Stomach (tissue), 4 donors: ENCODE measurements around the gene SLC35F3.

Experiments
- EP300 ChIP-seq: sonication (generic); formaldehyde crosslinking; IDR thresholded peaks from one replicate; pipeline ENCODE4 v1.6.1; 2017; ENCODE audit warnings: antibody characterized with exemption
- POLR2A ChIP-seq, 4 donors: fragments of 450-650 bp; IDR thresholded peaks; one replicate each; pipeline ENCODE4 v1.6.1; 2016; ENCODE audit warnings: antibody characterized with exemption in 4 of 4, control low read depth in 2 of 4, mild to moderate bottlenecking in 1 of 4, moderate library complexity in 1 of 4
- TF ChIP-seq, protein P1 (sequence below), 7 experiments: fragments of 450-650 bp in 4 of 7; fragments of 200-600 bp in 3 of 7; sonication (generic) in 3 of 7; IDR thresholded peaks; one replicate each; pipeline ENCODE4 v1.5.1; 2016 to 2019; ENCODE audit warnings: antibody characterized with exemption in 7 of 7, control low read depth in 2 of 7, mild to moderate bottlenecking in 1 of 7

DNA sequence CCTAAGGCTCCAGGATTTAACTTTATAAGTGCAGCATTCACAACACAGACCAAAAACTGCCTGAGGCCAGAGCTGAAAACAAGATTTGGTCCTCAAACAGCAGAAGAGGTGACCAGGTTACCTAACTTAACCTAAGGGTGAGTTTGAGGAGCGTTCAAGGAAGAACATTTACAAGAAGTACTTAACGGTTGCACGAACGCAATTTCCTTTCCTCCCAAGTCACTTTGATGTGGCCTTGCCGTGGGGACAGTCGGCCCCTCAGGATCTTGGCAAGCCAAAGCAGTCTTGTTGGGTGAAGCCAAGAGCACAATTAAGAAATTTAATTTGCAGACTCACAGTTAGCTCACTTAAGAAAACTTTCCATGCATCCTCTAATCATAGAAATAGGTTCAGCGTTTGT lies 266.1 kb downstream of the SLC35F3 start:
- TF ChIP-seq, protein P1, sequence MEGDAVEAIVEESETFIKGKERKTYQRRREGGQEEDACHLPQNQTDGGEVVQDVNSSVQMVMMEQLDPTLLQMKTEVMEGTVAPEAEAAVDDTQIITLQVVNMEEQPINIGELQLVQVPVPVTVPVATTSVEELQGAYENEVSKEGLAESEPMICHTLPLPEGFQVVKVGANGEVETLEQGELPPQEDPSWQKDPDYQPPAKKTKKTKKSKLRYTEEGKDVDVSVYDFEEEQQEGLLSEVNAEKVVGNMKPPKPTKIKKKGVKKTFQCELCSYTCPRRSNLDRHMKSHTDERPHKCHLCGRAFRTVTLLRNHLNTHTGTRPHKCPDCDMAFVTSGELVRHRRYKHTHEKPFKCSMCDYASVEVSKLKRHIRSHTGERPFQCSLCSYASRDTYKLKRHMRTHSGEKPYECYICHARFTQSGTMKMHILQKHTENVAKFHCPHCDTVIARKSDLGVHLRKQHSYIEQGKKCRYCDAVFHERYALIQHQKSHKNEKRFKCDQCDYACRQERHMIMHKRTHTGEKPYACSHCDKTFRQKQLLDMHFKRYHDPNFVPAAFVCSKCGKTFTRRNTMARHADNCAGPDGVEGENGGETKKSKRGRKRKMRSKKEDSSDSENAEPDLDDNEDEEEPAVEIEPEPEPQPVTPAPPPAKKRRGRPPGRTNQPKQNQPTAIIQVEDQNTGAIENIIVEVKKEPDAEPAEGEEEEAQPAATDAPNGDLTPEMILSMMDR (IDR thresholded peaks at IDR 0.05): no peak
- no peak for TF ChIP-seq POLR2A (IDR thresholded peaks at IDR 0.05)
- no peak for TF ChIP-seq EP300
